B cell (primary cell): ENCODE results near the gene SPOP. TPM values are rescaled to one million over a fixed set of nuclear protein-coding genes. Genes with fewer than 3 reads are reported as not detected.

Experiments
- ATAC-seq: fragments of 200-7000 bp; cut with Tn5 transposase; one replicate; pipeline ENCODE4 v1.10.0; 2021; ENCODE audit warnings: low read depth, mild to moderate bottlenecking, moderate number of reproducible peaks, moderate library complexity
- CTCF ChIA-PET: fragments of 350-600 bp; sonication (Branson Sonifier 250); formaldehyde crosslinking; loops from one replicate; lab custom pipeline; 2021; ENCODE audit warnings: antibody characterized with exemption, inconsistent platforms; lab: Charles Lee
- POLR2A ChIA-PET: fragments of 350-600 bp; sonication (Branson Sonifier 250); formaldehyde crosslinking; loops from one replicate; lab custom pipeline; 2021; ENCODE audit warnings: antibody characterized with exemption; lab: Charles Lee
- DNase-seq: peaks from one replicate; pipeline ENCODE4 v3.0.0; 2013
- H2AFZ ChIP-seq: 2 replicates; pipeline ENCODE4 v1.6.1; 2012; ENCODE audit warnings: mild to moderate bottlenecking, low read depth, low read length; ENCODE audit not compliant: insufficient read depth, poor library complexity, severe bottlenecking
- H3K27ac ChIP-seq, 2 donors: 1 replicate in 1 of 2; 2 replicates in 1 of 2; pipeline ENCODE4 v1.5.1; 2012 to 2013; ENCODE audit warnings: low read length in 2 of 2, mild to moderate bottlenecking in 2 of 2, moderate library complexity in 1 of 2
- H3K27me3 ChIP-seq, 4 experiments: fragments of 200-600 bp in 1 of 4; sonication (generic) in 1 of 4; replicated peaks in 1 of 4; 1 replicate in 2 of 4; 2 replicates in 2 of 4; pipeline versions ENCODE4 v1.6.1 to v1.7.0; 2013 to 2016; ENCODE audit warnings: low read length in 3 of 4, mild to moderate bottlenecking in 2 of 4, mixed read lengths in 1 of 4, moderate library complexity in 1 of 4; ENCODE audit not compliant: insufficient read depth in 4 of 4, control insufficient read depth in 3 of 4; ENCODE audit errors: control extremely low read depth in 1 of 4
- H3K36me3 ChIP-seq, 2 experiments: replicated peaks in 1 of 2; 1 replicate in 1 of 2; 2 replicates in 1 of 2; pipeline versions ENCODE4 v1.6.1 to v1.7.1; 2013; ENCODE audit warnings: low read length in 1 of 2; ENCODE audit not compliant: insufficient read depth in 2 of 2, control insufficient read depth in 1 of 2; ENCODE audit errors: control extremely low read depth in 1 of 2, extremely low read depth in 1 of 2
- H3K4me1 ChIP-seq, 2 donors: fragments of 200-600 bp in 1 of 2; sonication (generic) in 1 of 2; 1 replicate in 1 of 2; 2 replicates in 1 of 2; pipeline versions ENCODE4 v1.5.1 to v1.6.1; 2013 to 2017; ENCODE audit warnings: low read length in 2 of 2; ENCODE audit not compliant: control insufficient read depth in 2 of 2, insufficient read depth in 2 of 2
- H3K4me2 ChIP-seq: replicated peaks from 2 replicates; pipeline ENCODE3; 2012; ENCODE audit warnings: mild to moderate bottlenecking, low read depth, low read length; ENCODE audit not compliant: poor library complexity, severe bottlenecking
- H3K4me3 ChIP-seq, 5 experiments: fragments of 200-600 bp in 1 of 5; sonication (generic) in 1 of 5; 1 replicate in 3 of 5; 2 replicates in 2 of 5; pipeline versions ENCODE4 v1.5.1 to v1.7.0; 2011 to 2016; ENCODE audit warnings: low read length in 4 of 5, mild to moderate bottlenecking in 4 of 5, low read depth in 2 of 5, control low read depth in 1 of 5, moderate library complexity in 1 of 5; ENCODE audit not compliant: insufficient read depth in 1 of 5; ENCODE audit errors: control extremely low read depth in 1 of 5, extremely low read depth in 1 of 5
- H3K79me2 ChIP-seq: fragments of 200-600 bp; sonication (generic); one replicate; pipeline ENCODE4 v1.6.0; 2016; ENCODE audit warnings: low read length; ENCODE audit not compliant: control insufficient read depth, insufficient read depth
- H3K9ac ChIP-seq: fragments of 200-600 bp; sonication (generic); 2 replicates; pipeline ENCODE4 v1.6.1; 2017; ENCODE audit warnings: mild to moderate bottlenecking, low read length, moderate library complexity
- H3K9me3 ChIP-seq, 3 donors: one replicate each; pipeline versions ENCODE4 v1.6.1 to v1.7.1; 2013; ENCODE audit warnings: low read length in 2 of 3; ENCODE audit not compliant: control insufficient read depth in 2 of 3, insufficient read depth in 1 of 3; ENCODE audit errors: control extremely low read depth in 1 of 3
- H4K20me1 ChIP-seq: 2 replicates; pipeline ENCODE4 v1.6.0; 2012; ENCODE audit warnings: mild to moderate bottlenecking, low read length; ENCODE audit not compliant: insufficient read depth, control insufficient read depth, poor library complexity, severe bottlenecking
- H3K27ac Mint-ChIP-seq: one replicate; pipeline ENCODE4 v1.8.0; 2021; ENCODE audit warnings: mixed read lengths
- H3K27me3 Mint-ChIP-seq: one replicate; pipeline ENCODE4 v1.8.0; 2021; ENCODE audit warnings: mixed read lengths
- H3K4me1 Mint-ChIP-seq: one replicate; pipeline ENCODE4 v1.8.0; 2021; ENCODE audit warnings: mixed read lengths
- H3K4me3 Mint-ChIP-seq: one replicate; pipeline ENCODE4 v1.8.0; 2021; ENCODE audit warnings: mixed read lengths
- H3K9me3 Mint-ChIP-seq: one replicate; pipeline ENCODE4 v1.8.0; 2022; ENCODE audit warnings: mixed read lengths; ENCODE audit not compliant: insufficient read depth
- CTCF ChIP-seq: fragments of 200-600 bp; IDR thresholded peaks from one replicate; pipeline ENCODE4 v1.8.0; 2022; ENCODE audit warnings: antibody characterized with exemption, mild to moderate bottlenecking
- EZH2 ChIP-seq: IDR thresholded peaks from 2 replicates; pipeline ENCODE4 v1.6.1; 2012; ENCODE audit warnings: borderline replicate concordance, low read depth, mild to moderate bottlenecking, moderate library complexity, low read length; ENCODE audit not compliant: insufficient read depth, poor library complexity, severe bottlenecking
- WGBS: methylation state at CpG from one replicate; pipeline ENCODE4 v1.1.5; 2013; ENCODE audit warnings: missing lambda C conversion rate; ENCODE audit not compliant: insufficient coverage; 5-methylcytosine and 5-hydroxymethylcytosine counted together
- intact Hi-C: fragments of 100-400 bp; cut with micrococcal nuclease; formaldehyde crosslinking; loops from one replicate; pipeline ENCODE4 v1.10.0; 2022
- polyA plus RNA-seq: library from polyadenylated mRNA; depleted of rRNA; stranded (reverse); fragments of >200 nt; gene quantifications from 2 replicates; pipeline ENCODE4 v1.2.3, GENCODE V29; 2012
- total RNA-seq, 2 donors: library from RNA; stranded (reverse); fragments of 120-200 nt in 1 of 2; gene quantifications; 1 replicate in 1 of 2; 2 replicates in 1 of 2; pipeline versions ENCODE4 v1.2.3 to v1.2.4, GENCODE V29; 2013 to 2022

The SPOP gene
- total and polyA plus RNA-seq, 2 donors (not counting 1 experiment from before 2014, with no cell fraction given) = 27.0 to 72.1 TPM

- no peaks in the 10 kb centered on the region for H3K27me3 ChIP-seq
- H2AFZ ChIP-seq = no peak overlapping the region
- ATAC-seq = no peak
- H4K20me1 ChIP-seq = peaks cover 31% of the 10 kb centered on the region
- H3K9ac ChIP-seq = no peak overlapping the region
- DNase-seq = no peak
- no peak overlapping the region for H3K4me2 ChIP-seq
- no peaks in the 10 kb centered on the region for H3K9me3 ChIP-seq
- H3K36me3 ChIP-seq = peaks cover 2 to 77% of the 10 kb centered on the region in 2 experiments
- intact Hi-C loops = no loop called here
- H3K4me1 Mint-ChIP-seq = no peaks in the 10 kb centered on the region
- peak overlapping the region; percentile 2 for H3K27ac Mint-ChIP-seq
- H3K9me3 Mint-ChIP-seq = no peaks in the 10 kb centered on the region
- no peak for TF ChIP-seq EZH2
- no peak for TF ChIP-seq CTCF
- 51% methylated on average over 2 of the region's 10 CpGs for WGBS
- H3K79me2 ChIP-seq = peaks cover 8% of the 10 kb centered on the region
- ChIA-PET CTCF (no interaction called here), POLR2A (no interaction called here)
- no peak overlapping the region for H3K4me3 Mint-ChIP-seq
- H3K27me3 Mint-ChIP-seq = no peaks in the 10 kb centered on the region
- H3K4me1 ChIP-seq = no peaks in the 10 kb centered on the region
- no peak overlapping the region for H3K4me3 ChIP-seq
- no peak overlapping the region for H3K27ac ChIP-seq
Measured at GRCh38 chr17:49616601-49617131, 61.2 kb downstream of the SPOP start.

GRCh38 chr17:49616086-49616485, 61.8 kb downstream of the SPOP start:
- Histone ChIP-seq H3K27me3 (no peaks in the 10 kb centered on the region), H3K4me3 (no peak overlapping the region), H4K20me1 (peaks cover 31% of the 10 kb centered on the region), H3K79me2 (peaks cover 8% of the 10 kb centered on the region), H3K4me2 (no peak overlapping the region), H2AFZ (no peak overlapping the region), H3K27ac (no peak overlapping the region), H3K9ac (no peak overlapping the region), H3K9me3 (no peaks in the 10 kb centered on the region), H3K4me1 (no peaks in the 10 kb centered on the region), H3K36me3 (peaks cover under 1 to 77% of the 10 kb centered on the region in 2 experiments)
- intact Hi-C loops = no loop called here
- TF ChIP-seq EZH2 (no peak), CTCF (no peak)
- Mint-ChIP-seq H3K27ac (no peak overlapping the region), H3K9me3 (no peaks in the 10 kb centered on the region), H3K27me3 (no peaks in the 10 kb centered on the region), H3K4me1 (no peaks in the 10 kb centered on the region), H3K4me3 (no peak overlapping the region)
- POLR2A ChIA-PET = no interaction called here
- no peak for DNase-seq
- ATAC-seq = no peak
- WGBS = no CpG with 5 or more reads among the region's 3 CpGs
- CTCF ChIA-PET = no interaction called here
